ENCODE measurements around the gene AKR1B15. TPM values are rescaled to one million over a fixed set of nuclear protein-coding genes. Genes with fewer than 3 reads are reported as not detected.

Gene AKR1B15
- polyA plus RNA-seq, 1 of the 3 experiments (the other 2 are of a cell fraction), result not detected

DNA sequence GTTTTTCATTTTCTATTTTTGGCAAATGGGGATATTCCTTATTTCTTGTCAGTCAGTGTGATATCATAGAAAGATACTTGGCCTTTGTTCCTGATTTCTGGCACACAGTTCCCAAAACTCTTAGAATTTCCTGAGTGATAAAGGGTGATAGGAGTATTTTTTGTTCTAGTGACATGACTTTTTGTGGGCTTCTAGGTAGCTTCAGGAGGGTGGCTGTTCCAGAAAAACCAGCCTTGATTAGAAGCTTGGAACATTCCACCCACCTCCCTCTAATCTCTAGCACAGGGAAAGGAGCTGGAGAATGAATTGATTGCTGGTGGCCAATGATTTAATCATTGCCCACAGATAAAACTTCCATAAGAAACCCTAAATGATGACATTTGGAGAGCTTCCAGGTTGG lies 80.5 kb downstream of the AKR1B15 start:
- Histone ChIP-seq H2AFZ (ENCODE audit: low read depth) (no peak overlapping the region), H3K27ac (ENCODE audit: low read depth in 2 of 2, low read length in 1 of 2) (no peak overlapping the region)
- TF ChIP-seq EZH2phosphoT487 (IDR thresholded peaks at IDR 0.05; ENCODE audit: borderline replicate concordance, low read depth), result no peak
- TF ChIP-seq RXRA (IDR thresholded peaks at IDR 0.05; ENCODE audit: borderline replicate concordance, low read depth), result no peak
- no peak for TF ChIP-seq FOSL2 (IDR thresholded peaks at IDR 0.05; ENCODE audit: borderline replicate concordance, low read depth)
- TF ChIP-seq TAF1 (IDR thresholded peaks at IDR 0.05; ENCODE audit: borderline replicate concordance, low read depth, low read length), result no peak
- TF ChIP-seq, protein P1, sequence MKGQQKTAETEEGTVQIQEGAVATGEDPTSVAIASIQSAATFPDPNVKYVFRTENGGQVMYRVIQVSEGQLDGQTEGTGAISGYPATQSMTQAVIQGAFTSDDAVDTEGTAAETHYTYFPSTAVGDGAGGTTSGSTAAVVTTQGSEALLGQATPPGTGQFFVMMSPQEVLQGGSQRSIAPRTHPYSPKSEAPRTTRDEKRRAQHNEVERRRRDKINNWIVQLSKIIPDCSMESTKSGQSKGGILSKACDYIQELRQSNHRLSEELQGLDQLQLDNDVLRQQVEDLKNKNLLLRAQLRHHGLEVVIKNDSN (IDR thresholded peaks at IDR 0.05; ENCODE audit: borderline replicate concordance, low read depth), result no peak
- TF ChIP-seq, protein P2, sequence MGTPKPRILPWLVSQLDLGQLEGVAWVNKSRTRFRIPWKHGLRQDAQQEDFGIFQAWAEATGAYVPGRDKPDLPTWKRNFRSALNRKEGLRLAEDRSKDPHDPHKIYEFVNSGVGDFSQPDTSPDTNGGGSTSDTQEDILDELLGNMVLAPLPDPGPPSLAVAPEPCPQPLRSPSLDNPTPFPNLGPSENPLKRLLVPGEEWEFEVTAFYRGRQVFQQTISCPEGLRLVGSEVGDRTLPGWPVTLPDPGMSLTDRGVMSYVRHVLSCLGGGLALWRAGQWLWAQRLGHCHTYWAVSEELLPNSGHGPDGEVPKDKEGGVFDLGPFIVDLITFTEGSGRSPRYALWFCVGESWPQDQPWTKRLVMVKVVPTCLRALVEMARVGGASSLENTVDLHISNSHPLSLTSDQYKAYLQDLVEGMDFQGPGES (IDR thresholded peaks at IDR 0.05; ENCODE audit: low read depth, low read length), result no peak
- no peak for TF ChIP-seq RCOR1 (IDR thresholded peaks at IDR 0.05; ENCODE audit: low read length)
- TF ChIP-seq MXI1 (IDR thresholded peaks at IDR 0.05; ENCODE audit: low read depth, low read length), result no peak
- TF ChIP-seq, protein P3, sequence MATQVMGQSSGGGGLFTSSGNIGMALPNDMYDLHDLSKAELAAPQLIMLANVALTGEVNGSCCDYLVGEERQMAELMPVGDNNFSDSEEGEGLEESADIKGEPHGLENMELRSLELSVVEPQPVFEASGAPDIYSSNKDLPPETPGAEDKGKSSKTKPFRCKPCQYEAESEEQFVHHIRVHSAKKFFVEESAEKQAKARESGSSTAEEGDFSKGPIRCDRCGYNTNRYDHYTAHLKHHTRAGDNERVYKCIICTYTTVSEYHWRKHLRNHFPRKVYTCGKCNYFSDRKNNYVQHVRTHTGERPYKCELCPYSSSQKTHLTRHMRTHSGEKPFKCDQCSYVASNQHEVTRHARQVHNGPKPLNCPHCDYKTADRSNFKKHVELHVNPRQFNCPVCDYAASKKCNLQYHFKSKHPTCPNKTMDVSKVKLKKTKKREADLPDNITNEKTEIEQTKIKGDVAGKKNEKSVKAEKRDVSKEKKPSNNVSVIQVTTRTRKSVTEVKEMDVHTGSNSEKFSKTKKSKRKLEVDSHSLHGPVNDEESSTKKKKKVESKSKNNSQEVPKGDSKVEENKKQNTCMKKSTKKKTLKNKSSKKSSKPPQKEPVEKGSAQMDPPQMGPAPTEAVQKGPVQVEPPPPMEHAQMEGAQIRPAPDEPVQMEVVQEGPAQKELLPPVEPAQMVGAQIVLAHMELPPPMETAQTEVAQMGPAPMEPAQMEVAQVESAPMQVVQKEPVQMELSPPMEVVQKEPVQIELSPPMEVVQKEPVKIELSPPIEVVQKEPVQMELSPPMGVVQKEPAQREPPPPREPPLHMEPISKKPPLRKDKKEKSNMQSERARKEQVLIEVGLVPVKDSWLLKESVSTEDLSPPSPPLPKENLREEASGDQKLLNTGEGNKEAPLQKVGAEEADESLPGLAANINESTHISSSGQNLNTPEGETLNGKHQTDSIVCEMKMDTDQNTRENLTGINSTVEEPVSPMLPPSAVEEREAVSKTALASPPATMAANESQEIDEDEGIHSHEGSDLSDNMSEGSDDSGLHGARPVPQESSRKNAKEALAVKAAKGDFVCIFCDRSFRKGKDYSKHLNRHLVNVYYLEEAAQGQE (IDR thresholded peaks at IDR 0.05; ENCODE audit: low read depth, low read length), result no peak
- TF ChIP-seq, protein P4, sequence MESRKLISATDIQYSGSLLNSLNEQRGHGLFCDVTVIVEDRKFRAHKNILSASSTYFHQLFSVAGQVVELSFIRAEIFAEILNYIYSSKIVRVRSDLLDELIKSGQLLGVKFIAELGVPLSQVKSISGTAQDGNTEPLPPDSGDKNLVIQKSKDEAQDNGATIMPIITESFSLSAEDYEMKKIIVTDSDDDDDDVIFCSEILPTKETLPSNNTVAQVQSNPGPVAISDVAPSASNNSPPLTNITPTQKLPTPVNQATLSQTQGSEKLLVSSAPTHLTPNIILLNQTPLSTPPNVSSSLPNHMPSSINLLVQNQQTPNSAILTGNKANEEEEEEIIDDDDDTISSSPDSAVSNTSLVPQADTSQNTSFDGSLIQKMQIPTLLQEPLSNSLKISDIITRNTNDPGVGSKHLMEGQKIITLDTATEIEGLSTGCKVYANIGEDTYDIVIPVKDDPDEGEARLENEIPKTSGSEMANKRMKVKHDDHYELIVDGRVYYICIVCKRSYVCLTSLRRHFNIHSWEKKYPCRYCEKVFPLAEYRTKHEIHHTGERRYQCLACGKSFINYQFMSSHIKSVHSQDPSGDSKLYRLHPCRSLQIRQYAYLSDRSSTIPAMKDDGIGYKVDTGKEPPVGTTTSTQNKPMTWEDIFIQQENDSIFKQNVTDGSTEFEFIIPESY (IDR thresholded peaks at IDR 0.05; ENCODE audit: borderline replicate concordance, low read depth), result no peak
- TF ChIP-seq MEF2A (IDR thresholded peaks at IDR 0.05; ENCODE audit: borderline replicate concordance, low read depth), result no peak
- no peak for TF ChIP-seq GATA2 (CRISPR knock-in tag; IDR thresholded peaks at IDR 0.05)
- TF ChIP-seq, protein P5, sequence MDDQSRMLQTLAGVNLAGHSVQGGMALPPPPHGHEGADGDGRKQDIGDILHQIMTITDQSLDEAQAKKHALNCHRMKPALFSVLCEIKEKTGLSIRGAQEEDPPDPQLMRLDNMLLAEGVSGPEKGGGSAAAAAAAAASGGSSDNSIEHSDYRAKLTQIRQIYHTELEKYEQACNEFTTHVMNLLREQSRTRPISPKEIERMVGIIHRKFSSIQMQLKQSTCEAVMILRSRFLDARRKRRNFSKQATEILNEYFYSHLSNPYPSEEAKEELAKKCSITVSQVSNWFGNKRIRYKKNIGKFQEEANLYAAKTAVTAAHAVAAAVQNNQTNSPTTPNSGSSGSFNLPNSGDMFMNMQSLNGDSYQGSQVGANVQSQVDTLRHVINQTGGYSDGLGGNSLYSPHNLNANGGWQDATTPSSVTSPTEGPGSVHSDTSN (IDR thresholded peaks at IDR 0.05), result no peak
- no peak for TF ChIP-seq RFX5 (IDR thresholded peaks at IDR 0.05; ENCODE audit: low read length)
- no peak for TF ChIP-seq YY1 (IDR thresholded peaks at IDR 0.05; ENCODE audit: low read depth)
- no peak for TF ChIP-seq TCF12 (IDR thresholded peaks at IDR 0.05)
- TF ChIP-seq ELF1 (IDR thresholded peaks at IDR 0.05), result no peak
- TF ChIP-seq EP300 (IDR thresholded peaks at IDR 0.05; ENCODE audit: borderline replicate concordance in 1 of 2, low read depth in 1 of 2, low read length in 1 of 2), result no peak

More for the DNA sequence above, 80.5 kb downstream of the AKR1B15 start:
- H3K36me3 ChIP-seq (replicated peaks in 1 of 2; ENCODE audit: control insufficient read depth in 1 of 2, insufficient read depth in 2 of 2, low read length in 1 of 2), result no peaks in the 10 kb centered on the region
- H4K20me1 ChIP-seq (ENCODE audit: insufficient read depth), result no peaks in the 10 kb centered on the region
- H3F3A ChIP-seq (replicated peaks; ENCODE audit: insufficient read depth), result no peaks in the 10 kb centered on the region
- no peak overlapping the region for H3K9ac ChIP-seq
- no peaks in the 10 kb centered on the region for H3K4me1 ChIP-seq (ENCODE audit: control insufficient read depth in 1 of 2, insufficient read depth in 2 of 2, low read depth in 1 of 2, low read length in 1 of 2)
- H3K4me3 ChIP-seq (ENCODE audit: low read depth in 2 of 2, low read length in 1 of 2), result no peak overlapping the region
- H3K9me3 ChIP-seq, result no peaks in the 10 kb centered on the region; the same call in 1 of the 2 replicates
- no peaks in the 10 kb centered on the region for H3K27me3 ChIP-seq (ENCODE audit: insufficient read depth)
- no peaks in the 10 kb centered on the region for H3K9me2 ChIP-seq
- POLR2A ChIA-PET, result no interaction called here
- CTCF ChIA-PET, result interaction anchor here (1.0 to 4.6 kb wide), 10 partner anchors 9 to 324 kb away, joined by 3 to 15 read pairs (median 4); no protein-coding TSS in a partner anchor
- no peak overlapping the region for H3K4me2 ChIP-seq
- DNase-seq, result no peak
- H3K79me2 ChIP-seq (ENCODE audit: insufficient read depth), result no peaks in the 10 kb centered on the region

All from SK-N-SH (cell line).